HG03469 (cell line): Measurements from ENCODE around the gene BTBD6.

Source experiments
- ATAC-seq: cut with Tn5 transposase; IDR thresholded peaks from one replicate; pipeline ENCODE4 v1.9.1; 2021; ENCODE audit warnings: mild to moderate bottlenecking, moderate library complexity, moderate number of reproducible peaks; ENCODE audit not compliant: unreplicated experiment

The BTBD6 gene

GRCh38 chr14:105211086-105211757 lies 37.1 kb upstream of the BTBD6 start:
- no peak for ATAC-seq

- no peak for ATAC-seq
Observed at GRCh38 chr14:105211758-105212089, 36.6 kb upstream of the BTBD6 start.

DNA sequence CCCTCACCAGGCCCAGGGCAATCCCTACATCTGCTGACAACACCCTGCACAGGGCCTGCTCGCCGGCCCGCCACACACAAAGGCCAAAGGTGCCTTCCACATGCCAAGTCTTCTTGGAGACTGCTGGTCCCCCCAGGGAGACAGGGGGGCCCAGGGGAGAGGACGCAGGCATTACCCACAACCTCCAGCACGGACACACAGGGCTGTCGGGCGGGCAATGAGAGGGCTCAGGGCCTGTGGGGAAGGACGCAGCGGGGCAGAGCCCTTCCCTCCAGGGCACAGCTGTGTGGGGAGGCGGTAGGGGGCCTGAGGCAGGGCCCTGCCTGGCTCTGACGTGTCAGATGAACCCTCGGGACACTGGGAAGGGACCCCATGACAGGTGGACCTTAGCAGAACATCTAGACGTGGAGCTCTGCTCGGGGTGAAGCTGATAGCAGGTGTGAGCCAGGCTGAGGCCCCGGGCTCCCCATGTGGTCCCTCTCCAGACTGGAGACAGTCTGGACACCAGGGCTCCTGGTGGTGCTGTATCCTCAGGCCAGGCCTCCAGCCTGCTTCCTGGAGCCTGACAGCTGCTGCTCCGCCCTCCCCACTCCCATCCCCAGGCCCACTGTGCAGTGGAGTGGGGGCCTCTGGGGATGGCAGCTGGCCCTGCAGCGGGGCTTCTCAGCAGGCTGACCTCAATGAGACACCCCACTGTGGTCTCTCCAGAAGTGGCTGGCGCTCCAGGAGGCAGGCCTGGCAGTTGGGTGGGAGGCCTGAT lies 35.6 kb upstream of the BTBD6 start:
- no peak for ATAC-seq

DNA sequence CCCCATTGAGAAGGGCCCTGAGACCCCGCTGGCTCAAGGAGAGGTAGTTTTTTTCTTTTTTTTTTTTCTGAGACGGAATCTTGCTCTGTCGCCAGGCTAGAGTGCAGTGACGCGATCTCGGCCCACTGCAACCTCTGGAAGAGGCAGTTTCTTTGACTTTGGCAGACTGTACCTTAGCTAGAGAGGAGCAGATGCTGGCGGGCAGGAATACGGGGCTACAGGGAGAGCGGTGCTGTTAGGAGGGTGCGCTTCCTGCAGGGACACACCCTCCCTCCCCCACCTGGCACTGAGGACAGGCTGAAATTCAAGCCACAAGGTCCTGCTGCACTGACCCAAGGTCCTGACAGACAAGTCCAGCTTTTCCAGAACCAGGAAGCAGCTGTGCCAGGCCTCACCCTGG lies 35.0 kb upstream of the BTBD6 start:
- ATAC-seq, result no peak

DNA sequence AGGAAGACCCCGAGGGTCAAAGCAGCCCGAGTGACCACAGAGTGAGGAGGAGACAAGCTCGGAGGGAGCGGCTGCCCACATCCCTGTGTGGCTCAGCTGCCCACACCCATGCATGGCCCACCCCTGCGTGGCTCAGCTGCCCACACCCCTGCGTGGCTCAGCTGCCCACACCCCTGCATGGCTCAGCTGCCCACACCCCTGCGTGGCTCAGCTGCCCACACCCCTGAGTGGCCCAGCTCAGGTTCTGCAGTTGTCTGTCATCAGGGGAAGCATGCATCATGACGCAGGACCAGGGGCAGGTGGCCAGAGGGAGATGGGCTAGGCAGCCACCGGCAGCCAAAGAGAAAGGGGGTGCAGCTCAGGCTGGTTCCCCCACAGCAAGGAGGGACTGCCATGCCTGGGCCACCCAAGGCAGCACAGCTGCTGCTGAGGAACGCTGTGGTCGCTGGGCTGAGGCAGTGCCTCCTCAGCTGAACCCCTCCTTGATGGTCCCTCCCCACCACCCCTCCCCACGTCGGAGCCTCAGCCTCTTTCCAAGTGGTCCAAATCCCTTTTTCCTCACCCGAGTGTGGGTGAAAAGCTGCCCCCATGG lies 33.9 kb upstream of the BTBD6 start:
- ATAC-seq, result no peak

- ATAC-seq, result no peak
Observed at GRCh38 chr14:105215602-105216001, 32.7 kb upstream of the BTBD6 start.

DNA sequence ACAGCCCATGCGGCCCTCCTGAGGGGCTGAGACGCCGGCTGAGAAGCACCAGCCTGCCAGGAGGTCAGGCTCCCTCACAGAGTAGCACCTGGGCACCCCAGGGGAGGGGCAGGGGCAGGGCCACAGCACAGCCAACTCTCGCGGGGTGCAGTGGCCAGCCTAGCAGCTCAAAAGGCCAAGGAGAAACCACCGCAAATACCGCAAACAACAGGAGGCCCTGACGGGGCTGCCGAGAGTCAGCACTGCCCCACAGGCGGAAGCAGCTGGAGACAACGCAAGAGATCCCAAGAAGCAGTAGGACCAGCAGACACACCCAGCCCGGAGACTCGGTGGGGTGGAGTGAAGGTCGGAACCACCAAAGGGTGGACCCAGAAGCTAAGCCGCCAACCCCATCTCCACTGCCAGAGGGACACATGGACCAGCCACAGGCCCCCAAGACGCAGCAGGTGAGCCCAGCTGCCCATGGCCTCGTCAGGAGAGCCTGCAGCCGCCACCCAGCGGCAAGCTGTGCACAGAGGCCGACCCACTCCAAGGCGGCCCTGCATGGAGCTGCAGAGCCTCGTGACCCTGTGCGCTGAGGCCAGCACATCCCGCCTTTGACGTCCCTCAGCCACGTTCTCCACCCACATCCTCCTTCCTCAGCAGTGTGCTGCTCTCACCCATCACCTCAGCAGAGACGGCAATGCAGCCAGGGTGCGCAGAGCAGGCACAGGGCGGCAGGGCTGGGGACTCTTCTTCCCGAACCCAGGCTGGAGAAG lies 31.7 kb upstream of the BTBD6 start:
- no peak for ATAC-seq

- no peak for ATAC-seq
Observed at GRCh38 chr14:105217774-105218173, 30.6 kb upstream of the BTBD6 start.

GRCh38 chr14:105218611-105219010 lies 29.7 kb upstream of the BTBD6 start:
- ATAC-seq, result no peak

DNA sequence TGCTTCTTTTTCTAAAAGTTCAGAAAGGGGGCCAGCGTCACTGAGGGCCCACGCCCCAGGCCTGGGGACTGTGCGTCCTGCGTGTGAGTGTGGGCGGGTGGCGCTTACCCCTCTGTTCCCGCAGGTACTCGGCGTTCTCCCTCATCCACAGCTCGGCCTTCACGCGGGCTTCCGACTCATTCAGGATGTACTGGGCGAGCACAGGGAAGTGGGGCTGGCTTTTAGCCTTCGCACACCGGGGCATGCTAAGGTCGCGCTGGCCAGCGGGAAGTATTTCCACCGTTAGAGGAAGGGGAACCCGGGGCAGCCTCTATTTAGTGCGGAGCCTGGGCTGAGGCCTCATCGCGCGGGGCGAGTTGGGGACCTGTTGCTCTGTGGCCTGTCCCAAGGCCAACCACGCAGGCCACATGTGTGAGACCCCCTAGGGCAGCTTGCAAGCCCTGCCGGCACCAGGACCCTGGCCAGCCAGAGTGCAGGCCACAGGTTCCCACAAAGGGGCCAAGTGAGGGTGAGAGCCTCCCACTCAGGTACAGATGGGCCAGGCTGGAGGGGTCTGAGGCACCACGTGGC lies 29.2 kb upstream of the BTBD6 start:
- no peak for ATAC-seq

DNA sequence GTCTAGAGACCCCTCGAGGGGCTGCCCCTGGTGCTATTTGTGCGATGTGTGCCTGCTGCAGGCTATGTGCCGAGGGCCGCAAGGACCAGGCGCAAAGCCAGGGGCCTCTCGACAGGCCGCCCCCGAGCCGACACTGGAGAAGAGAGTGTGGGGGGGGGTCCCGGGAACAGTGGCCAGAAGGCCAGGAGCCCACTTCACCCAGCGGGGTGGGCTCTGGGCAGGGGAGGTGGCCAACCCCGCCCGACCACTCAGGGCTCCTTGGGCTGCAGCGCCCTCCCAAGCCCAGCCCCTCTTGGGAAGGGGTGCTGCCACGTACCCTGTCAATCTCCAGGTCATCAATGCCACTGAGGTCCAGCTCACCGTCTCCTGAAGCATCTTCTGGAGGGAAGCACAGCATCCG lies 28.6 kb upstream of the BTBD6 start:
- ATAC-seq, result no peak

DNA sequence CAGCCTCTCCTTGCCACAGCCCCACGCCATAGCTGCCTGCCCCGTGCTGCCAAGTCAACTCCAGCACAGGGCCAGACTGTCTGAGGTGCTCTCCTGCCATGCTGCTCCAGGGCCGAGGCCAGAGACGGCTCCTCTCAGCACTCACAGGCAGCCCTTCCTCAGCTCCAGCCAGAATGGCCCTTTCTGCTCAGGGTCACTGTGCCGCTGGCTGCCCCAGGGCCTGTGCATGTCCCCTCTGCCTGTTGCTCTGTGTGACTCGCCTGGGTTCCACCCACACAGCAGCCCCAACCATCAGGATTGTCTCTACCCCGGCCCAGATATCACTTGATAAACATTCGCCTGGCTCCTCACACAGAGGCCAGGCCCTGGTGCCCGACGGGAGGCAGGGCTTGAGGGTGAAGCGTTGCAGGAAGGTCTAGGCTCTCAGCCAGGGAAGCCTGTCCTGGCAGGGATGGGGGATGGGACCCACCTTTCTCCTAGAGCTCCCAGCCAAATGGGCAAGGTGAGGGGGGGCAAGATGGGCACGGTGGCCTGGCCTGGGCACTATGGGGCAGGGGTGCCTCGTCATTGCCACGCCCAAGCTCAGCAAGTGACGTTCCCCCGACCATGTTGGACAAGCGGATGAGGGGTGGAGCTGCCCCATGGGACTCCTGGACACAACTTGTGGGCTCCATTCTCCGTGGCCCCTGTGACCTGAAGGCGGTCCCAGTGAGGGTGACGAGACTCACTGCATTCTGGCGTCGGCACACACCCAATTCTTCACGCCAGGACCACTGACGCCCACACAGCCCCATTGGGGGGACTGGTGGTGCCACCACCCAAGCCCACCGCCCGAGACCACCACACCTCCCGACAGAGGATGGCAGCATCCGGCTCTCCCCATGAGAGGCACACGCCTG lies 27.4 kb upstream of the BTBD6 start:
- ATAC-seq, result no peak

DNA sequence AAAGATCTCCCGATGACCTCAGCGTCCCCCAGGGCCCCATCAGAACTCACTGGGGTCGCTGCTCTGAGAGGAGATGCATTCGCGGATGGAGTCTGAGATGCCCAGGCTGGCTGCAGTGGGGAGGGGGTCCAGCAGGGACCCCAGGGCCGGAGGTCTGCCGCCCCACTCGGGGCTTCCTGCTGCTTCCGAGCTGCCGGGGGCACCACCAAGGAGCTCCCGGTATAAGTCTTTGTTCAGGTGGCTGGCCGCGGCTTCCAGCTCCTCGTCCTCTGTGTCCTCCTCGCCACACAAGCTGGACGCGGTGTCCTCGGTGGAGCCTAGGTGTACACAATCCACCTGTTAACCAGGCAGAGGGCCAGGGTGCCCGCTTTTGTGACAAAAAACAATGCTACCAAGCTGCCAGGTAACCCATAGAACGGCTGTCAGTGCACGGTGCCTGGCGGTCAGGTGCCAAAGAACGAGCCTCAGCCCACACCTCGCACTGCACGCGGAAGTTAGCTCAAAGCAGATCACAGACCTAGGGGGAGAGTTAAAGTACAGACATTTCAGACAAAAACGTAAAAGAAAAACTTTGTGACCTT lies 26.6 kb upstream of the BTBD6 start:
- ATAC-seq, result no peak

GRCh38 chr14:105223260-105223659 lies 25.1 kb upstream of the BTBD6 start:
- no peak for ATAC-seq

- no peak for ATAC-seq
Observed at GRCh38 chr14:105223770-105224544, 24.4 kb upstream of the BTBD6 start.

DNA sequence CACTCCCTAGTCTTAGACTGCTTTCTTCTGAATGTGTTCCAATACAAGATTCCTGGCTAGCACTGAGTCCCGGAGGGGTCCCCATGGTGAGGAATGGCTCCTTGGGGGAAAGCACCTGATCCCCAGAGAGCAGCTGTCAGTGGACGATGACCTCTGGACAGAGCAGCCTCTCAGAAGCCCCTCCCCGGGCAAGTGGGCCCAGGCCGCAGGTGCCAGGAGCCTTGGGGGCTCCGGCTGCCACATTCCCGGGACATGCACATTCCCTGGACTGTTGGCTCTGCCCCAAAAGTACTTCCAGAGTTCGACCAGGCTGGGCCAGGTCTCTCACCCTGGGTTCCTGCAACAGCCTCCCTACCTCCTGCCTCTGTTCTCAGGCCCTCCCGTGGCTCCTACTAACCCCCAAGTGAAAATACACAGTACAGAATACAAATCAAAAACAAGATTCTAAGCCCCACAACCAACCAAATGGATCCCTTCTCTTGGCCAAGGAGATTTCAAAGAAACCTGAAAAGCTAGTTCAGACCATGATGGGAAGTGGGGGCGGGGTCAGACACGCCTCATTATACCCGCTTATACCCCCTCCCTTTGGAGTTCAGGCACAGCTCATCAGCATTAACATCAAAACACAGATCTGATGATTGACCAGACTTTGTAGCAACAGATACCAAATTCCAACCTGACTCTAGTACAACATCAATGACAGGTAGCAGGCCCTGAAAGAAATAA lies 23.3 kb upstream of the BTBD6 start:
- no peak for ATAC-seq

DNA sequence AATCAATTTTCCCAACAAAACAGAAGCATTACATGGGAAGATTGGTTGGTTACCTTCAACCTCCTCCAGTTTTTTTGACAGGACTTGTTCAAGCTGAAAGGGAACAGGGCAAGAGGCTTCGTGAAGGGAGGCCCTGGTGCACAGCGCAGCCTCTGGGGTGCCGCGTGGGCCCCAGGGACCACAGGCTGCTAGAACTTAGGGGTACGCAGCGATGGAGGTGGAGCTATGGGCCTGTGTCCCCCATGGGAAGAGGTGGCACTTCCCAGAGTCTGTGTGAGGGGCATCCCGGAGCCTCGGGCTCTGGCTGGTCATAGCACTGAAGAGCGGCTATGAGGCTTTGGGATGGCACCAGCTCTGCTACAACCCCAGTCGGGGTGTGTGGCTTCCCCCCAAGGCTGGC lies 22.1 kb upstream of the BTBD6 start:
- no peak for ATAC-seq

DNA sequence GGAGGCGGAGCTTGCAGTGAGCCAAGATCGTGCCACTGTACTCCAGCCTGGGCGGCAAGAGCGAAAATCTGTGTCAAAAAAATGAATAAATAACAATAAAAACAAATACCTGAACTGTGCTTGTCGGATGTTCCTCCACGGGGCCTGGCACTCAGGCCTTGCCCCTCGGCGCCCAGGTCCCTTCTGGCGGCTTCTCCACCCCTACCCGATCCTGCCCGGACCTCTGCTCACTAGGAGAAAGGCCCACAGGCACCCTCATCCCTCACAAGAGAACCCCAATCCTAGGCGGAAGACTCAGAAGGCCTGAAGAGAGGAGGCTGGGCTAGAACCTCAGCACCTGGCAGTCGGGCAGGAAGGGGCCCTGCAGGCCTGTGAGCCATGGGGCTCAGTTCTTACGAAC lies 21.0 kb upstream of the BTBD6 start:
- no peak for ATAC-seq

GRCh38 chr14:105228562-105228961 lies 19.8 kb upstream of the BTBD6 start:
- no peak for ATAC-seq
